Breast epithelium (tissue), 3 donors: ENCODE data around the gene SLC5A12.

Source experiments
- CTCF ChIP-seq, 3 donors: fragments of 450-650 bp; IDR thresholded peaks; one replicate each; pipeline ENCODE4 v1.5.1; 2016 to 2017; ENCODE audit warnings: antibody characterized with exemption in 3 of 3, mild to moderate bottlenecking in 3 of 3, moderate library complexity in 3 of 3
- POLR2A ChIP-seq: fragments of 450-650 bp; IDR thresholded peaks from one replicate; pipeline ENCODE4 v1.6.1; 2016; ENCODE audit warnings: antibody characterized with exemption, mild to moderate bottlenecking, moderate library complexity
- POLR2AphosphoS5 ChIP-seq, 3 donors: sonication (generic); formaldehyde crosslinking; IDR thresholded peaks; one replicate each; pipeline ENCODE4 v1.6.1; 2017; ENCODE audit warnings: antibody characterized with exemption in 3 of 3

GRCh38 chr11:26717771-26718170 is 4.1 kb downstream of the SLC5A12 start:
- TF ChIP-seq CTCF (IDR thresholded peaks at IDR 0.05) (no peak), POLR2AphosphoS5 (IDR thresholded peaks at IDR 0.05) (no peak), POLR2A (no peak)
